ENCODE data around the gene UTS2B.

- TF ChIP-seq CTCF (IDR thresholded peaks at IDR 0.05) (no peak), ZFX (IDR thresholded peaks at IDR 0.05; ENCODE audit: borderline replicate concordance) (no peak)
These were observed 36.3 kb upstream of the UTS2B start for GRCh38 chr3:191366675-191367074.
